ENCODE measurements around the gene SNX6. TPM values are rescaled to one million over a fixed set of nuclear protein-coding genes. Genes with fewer than 3 reads are reported as not detected.
"Not testable (repeated sequence)": the region's sequence is repeated elsewhere in the genome, so short reads cannot be mapped to it uniquely, and the experiment has no call there.

The SNX6 gene
- total RNA-seq, 1 donor from 2014 or later, result 62.5 TPM

DNA sequence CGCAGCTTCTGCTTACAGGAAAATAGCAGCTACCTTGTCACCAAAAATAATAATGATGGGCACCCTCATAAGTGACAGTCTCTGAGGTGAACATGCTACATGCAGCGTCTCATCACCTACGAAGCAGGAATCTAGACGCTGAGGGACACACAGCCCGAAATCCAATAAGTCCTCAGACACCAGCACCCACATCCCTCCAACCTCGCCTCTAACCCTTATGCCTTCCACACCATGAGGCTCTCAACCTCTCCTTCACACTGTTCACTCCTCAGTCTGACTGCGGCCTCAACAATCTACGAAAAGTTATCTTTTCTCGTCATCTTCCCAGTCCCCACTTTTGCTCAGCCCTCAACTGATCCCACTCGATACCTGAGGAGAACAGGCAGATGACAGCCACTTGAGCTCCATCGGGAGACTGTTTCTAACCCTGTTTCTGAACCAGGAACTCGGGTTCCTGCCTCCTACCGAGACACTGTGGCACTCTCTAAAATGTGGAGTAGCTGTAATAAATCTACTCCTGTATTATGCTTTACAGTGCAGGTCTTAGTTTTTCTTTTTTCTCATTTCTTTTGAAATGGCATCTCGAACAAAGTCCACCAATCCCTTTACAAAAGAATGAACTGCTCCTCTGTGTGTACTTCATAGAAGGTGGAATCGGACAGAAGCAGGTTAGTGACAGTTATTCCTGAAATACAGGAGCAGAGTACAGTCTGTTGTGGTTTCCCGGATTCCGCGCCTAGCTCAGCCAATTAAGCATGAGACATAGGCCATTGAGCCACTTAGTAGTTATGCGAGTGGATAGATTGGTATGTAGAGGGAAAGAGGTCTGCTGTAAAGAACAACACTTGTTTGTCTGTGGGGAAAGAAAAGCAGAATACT, 89.5 kb downstream of the SNX6 start:
- peak overlapping the region; percentile 99 for H3K27ac Mint-ChIP-seq
- peaks cover 30% of the 10 kb centered on the region for H3K4me1 Mint-ChIP-seq
- not testable (repeated sequence) for DNase-seq (ENCODE audit: low spot score in 2 of 2, unreplicated experiment in 2 of 2); H3K36me3 Mint-ChIP-seq; H3K9me3 Mint-ChIP-seq; H3K27me3 Mint-ChIP-seq (ENCODE audit: low read depth)
- peak overlapping the region; percentile 96 for H3K4me3 Mint-ChIP-seq

DNA sequence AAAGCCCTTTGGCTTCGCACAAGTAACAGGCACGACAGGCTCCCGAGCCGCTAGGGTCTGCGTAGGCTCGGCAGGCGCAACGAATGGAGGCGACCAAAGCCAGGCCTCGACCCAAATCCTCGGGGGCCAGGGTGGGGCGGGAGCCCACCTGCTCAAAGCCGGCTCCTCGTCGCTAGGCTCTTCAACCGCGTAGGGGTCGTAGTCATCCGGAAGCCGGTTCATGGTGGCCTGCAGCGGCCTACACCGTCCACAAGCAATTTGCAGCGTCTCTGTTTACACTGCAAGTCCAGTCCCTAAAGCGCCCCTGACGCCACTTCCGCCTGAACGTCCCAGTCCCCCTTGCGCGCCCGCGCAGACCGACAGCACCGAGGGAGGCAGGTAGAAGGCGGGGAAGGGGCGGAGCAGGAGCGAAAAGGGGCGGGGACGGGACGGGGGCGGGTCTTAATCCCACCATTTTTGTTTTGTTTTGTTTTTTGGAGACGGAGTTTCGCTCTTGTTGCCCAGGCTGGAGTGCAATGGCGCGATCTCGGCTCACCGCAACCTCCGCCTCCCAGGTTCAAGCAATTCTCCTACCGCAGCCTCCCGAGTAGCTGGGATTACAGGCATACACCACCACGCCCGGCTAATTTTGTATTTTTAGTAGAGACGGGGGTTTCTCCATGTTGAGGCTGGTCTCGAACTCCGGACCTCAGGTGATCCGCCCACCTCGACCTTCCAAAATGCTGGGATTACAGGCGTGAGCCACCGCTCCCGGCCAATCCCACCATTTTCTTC, 90.4 kb downstream of the SNX6 start, which contains the start of gene EAPP:
EAPP (minus strand) TSS at position 295 of the 774 bp plus-strand sequence; CDS start at position 222, 73 bp downstream.
- Mint-ChIP-seq H3K27ac (peak within 1 kb of the TSS; percentile 99), H3K4me1 (peaks cover 30% of the 10 kb centered on the region), H3K27me3 (ENCODE audit: low read depth) (no peaks in the 10 kb centered on the region), H3K36me3 (peaks cover 2% of the 10 kb centered on the region), H3K4me3 (peak within 1 kb of the TSS; percentile 96), H3K9me3 (no peaks in the 10 kb centered on the region)
- TF ChIP-seq, protein P1, sequence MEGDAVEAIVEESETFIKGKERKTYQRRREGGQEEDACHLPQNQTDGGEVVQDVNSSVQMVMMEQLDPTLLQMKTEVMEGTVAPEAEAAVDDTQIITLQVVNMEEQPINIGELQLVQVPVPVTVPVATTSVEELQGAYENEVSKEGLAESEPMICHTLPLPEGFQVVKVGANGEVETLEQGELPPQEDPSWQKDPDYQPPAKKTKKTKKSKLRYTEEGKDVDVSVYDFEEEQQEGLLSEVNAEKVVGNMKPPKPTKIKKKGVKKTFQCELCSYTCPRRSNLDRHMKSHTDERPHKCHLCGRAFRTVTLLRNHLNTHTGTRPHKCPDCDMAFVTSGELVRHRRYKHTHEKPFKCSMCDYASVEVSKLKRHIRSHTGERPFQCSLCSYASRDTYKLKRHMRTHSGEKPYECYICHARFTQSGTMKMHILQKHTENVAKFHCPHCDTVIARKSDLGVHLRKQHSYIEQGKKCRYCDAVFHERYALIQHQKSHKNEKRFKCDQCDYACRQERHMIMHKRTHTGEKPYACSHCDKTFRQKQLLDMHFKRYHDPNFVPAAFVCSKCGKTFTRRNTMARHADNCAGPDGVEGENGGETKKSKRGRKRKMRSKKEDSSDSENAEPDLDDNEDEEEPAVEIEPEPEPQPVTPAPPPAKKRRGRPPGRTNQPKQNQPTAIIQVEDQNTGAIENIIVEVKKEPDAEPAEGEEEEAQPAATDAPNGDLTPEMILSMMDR (IDR thresholded peaks at IDR 0.05; ENCODE audit: unreplicated experiment), result no peak
- DNase-seq (ENCODE audit: low spot score in 2 of 2, unreplicated experiment in 2 of 2), result peak; percentile 91 to 92

DNA sequence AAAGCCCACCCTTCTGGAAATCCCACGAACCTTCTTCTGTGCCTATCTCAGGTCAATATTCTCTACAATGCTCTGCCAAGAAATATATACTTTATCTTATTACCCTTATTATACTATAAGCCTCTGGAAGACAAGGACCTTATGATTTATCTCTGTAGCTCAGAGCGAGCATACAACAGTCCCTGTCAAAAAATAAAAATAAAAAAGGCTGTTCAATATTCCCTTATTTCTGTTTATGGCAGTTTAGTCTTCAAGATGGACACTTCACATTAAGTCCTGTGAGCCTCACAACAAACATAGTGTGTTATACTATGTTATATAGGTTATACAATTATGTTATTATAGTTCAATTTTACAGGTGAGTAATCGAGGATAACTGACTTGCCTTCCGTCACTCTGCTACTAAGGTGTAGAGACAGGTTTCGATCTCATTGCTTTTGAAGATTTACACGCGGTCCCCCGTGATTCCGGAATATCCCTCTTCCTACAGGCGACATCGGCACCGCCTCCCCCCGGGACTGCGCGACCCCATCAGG, 91.0 kb downstream of the SNX6 start:
- peaks cover 4% of the 10 kb centered on the region for H3K36me3 Mint-ChIP-seq
- H3K27ac Mint-ChIP-seq, result peak overlapping the region; percentile 99
- TF ChIP-seq, protein P1 (IDR thresholded peaks at IDR 0.05; ENCODE audit: unreplicated experiment), result no peak
- H3K27me3 Mint-ChIP-seq (ENCODE audit: low read depth), result no peaks in the 10 kb centered on the region
- peak overlapping the region; percentile 96 for H3K4me3 Mint-ChIP-seq
- DNase-seq (ENCODE audit: low spot score in 2 of 2, unreplicated experiment in 2 of 2), result no peak
- no peaks in the 10 kb centered on the region for H3K9me3 Mint-ChIP-seq
- H3K4me1 Mint-ChIP-seq, result peaks cover 30% of the 10 kb centered on the region

DNA sequence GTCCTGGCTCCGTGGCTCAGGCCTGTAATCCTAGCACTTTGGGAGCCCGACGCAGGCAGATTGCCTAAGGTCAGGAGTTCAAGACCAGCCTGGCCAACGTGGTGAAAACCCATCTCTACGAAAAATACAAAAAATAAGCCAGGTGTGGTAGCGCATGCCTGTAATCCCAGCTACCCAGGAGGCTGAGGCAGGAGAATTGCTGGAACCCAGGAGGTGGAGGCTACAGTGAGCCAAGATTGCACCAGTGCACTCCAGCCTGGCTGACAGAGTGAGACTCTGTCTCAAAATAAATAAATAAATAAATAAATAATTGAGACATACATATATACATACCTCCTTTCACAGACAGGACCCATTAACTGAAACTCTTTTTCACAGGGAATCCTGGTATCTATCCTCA, 91.9 kb downstream of the SNX6 start:
- Mint-ChIP-seq H3K4me1 (peaks cover 30% of the 10 kb centered on the region), H3K4me3 (peak overlapping the region; percentile 96), H3K27ac (peak overlapping the region; percentile 99)
- H3K9me3 Mint-ChIP-seq; H3K27me3 Mint-ChIP-seq (ENCODE audit: low read depth); H3K36me3 Mint-ChIP-seq; DNase-seq (ENCODE audit: low spot score in 2 of 2, unreplicated experiment in 2 of 2): not testable (repeated sequence)

DNA sequence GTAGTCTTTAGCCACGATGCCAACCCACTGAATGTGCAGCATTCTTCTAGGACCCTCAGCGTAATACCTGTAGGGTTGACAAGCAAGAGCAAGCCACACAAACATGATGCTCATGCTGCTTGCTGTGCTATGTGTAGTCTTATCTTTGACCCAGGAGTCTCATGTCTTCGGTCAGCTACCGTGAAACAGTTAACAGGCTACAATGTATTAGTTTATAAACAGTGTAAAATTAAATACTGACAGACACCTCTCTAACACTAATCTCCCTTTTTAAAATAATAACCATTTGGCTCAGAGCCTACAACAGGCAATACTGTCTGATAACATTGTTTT, 92.3 kb downstream of the SNX6 start:
- Mint-ChIP-seq H3K4me1 (peaks cover 30% of the 10 kb centered on the region), H3K4me3 (peak overlapping the region; percentile 54), H3K27me3 (ENCODE audit: low read depth) (no peaks in the 10 kb centered on the region), H3K9me3 (no peaks in the 10 kb centered on the region), H3K36me3 (peaks cover 9% of the 10 kb centered on the region), H3K27ac (peak overlapping the region; percentile 89)
- TF ChIP-seq, protein P1 (IDR thresholded peaks at IDR 0.05; ENCODE audit: unreplicated experiment), result no peak
- DNase-seq (ENCODE audit: low spot score in 2 of 2, unreplicated experiment in 2 of 2), result no peak

DNA sequence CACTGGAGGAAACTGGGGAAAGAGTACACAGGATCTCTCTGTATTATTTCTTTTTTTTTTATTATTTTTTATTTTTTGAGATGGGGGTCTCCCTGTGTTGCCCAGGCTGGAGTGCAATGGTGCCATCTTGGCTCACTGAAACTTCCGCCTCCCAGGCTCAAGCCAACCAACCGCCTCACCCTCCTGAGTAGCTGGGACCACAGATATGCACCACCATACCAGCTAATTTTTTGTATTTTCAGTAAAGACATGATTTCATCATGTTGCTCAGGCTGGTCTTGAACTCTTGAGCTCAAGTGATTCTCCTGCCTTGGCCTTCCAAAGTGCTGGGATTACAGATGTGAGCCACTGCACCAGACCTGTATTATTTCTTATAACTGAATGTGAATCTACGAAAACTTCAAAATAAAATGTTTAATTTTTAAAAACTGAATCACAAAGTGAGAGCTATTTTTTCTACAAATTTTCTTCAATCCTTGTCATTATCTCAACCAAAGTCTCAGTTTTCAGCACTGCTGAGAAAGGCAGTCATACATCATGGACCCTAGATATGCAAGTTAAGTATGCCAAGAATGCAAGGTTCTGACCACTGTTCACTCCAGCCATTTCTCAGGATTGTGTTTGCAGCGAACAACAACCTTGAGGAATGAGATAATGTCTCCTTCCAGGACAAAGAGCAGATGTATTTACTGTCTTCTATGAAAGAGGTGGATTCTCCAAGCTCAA, 92.8 kb downstream of the SNX6 start:
- no peaks in the 10 kb centered on the region for H3K27me3 Mint-ChIP-seq (ENCODE audit: low read depth)
- no peaks in the 10 kb centered on the region for H3K9me3 Mint-ChIP-seq
- H3K27ac Mint-ChIP-seq, result peak overlapping the region; percentile 89
- no peak for DNase-seq (ENCODE audit: low spot score in 2 of 2, unreplicated experiment in 2 of 2)
- peaks cover 30% of the 10 kb centered on the region for H3K4me1 Mint-ChIP-seq
- peaks cover 12% of the 10 kb centered on the region for H3K36me3 Mint-ChIP-seq
- H3K4me3 Mint-ChIP-seq, result peak overlapping the region; percentile 54
- TF ChIP-seq, protein P1 (IDR thresholded peaks at IDR 0.05; ENCODE audit: unreplicated experiment), result no peak

Measured in mesothelial cell of epicardium (in vitro differentiated cells).